Natural killer cell (primary cell): ENCODE data around the gene COL19A1. TPM values are rescaled to one million over a fixed set of nuclear protein-coding genes. Genes with fewer than 3 reads are reported as not detected.

Experiments
- ATAC-seq, 3 donors: fragments of 150-1000 bp in 2 of 3; fragments of 200-7000 bp in 1 of 3; cut with Tn5 transposase; 1 replicate in 1 of 3; 2 replicates in 2 of 3; pipeline ENCODE4 v1.10.0; 2021; ENCODE audit warnings: mild to moderate bottlenecking in 2 of 3, moderate library complexity in 2 of 3
- DNase-seq, 2 donors: peaks; one replicate each; pipeline versions ENCODE4 v3.0.0 to v3.0.0-alpha.2; 2013 to 2021; ENCODE audit warnings: mixed read lengths in 1 of 2
- H3K27ac ChIP-seq: one replicate; pipeline ENCODE4 v1.5.1; 2013; ENCODE audit warnings: mild to moderate bottlenecking, low read length
- H3K27me3 ChIP-seq: one replicate; pipeline ENCODE4 v1.6.1; 2013; ENCODE audit warnings: low read length; ENCODE audit not compliant: control insufficient read depth, insufficient read depth
- H3K36me3 ChIP-seq: one replicate; pipeline ENCODE4 v1.6.1; 2013; ENCODE audit warnings: low read length; ENCODE audit not compliant: control insufficient read depth, insufficient read depth
- H3K4me1 ChIP-seq: one replicate; pipeline ENCODE4 v1.6.1; 2013; ENCODE audit warnings: low read length; ENCODE audit not compliant: control insufficient read depth, insufficient read depth
- H3K4me3 ChIP-seq: one replicate; pipeline ENCODE4 v1.5.1; 2013; ENCODE audit warnings: low read length
- H3K9me3 ChIP-seq: one replicate; pipeline ENCODE4 v1.6.1; 2013; ENCODE audit warnings: low read length; ENCODE audit not compliant: control insufficient read depth, insufficient read depth
- H3K27ac Mint-ChIP-seq, 2 donors: one replicate each; pipeline ENCODE4 v1.8.0; 2022; ENCODE audit warnings: mild to moderate bottlenecking in 2 of 2, mixed read lengths in 2 of 2, moderate library complexity in 1 of 2
- H3K27me3 Mint-ChIP-seq, 2 donors: one replicate each; pipeline ENCODE4 v1.8.0; 2022; ENCODE audit warnings: low read depth in 2 of 2, mixed read lengths in 2 of 2
- H3K36me3 Mint-ChIP-seq: one replicate; pipeline ENCODE4 v1.8.0; 2022; ENCODE audit warnings: mixed read lengths
- H3K4me1 Mint-ChIP-seq, 2 donors: one replicate each; pipeline ENCODE4 v1.8.0; 2022; ENCODE audit warnings: mixed read lengths in 2 of 2
- H3K4me3 Mint-ChIP-seq: one replicate; pipeline ENCODE4 v1.8.0; 2022; ENCODE audit warnings: mild to moderate bottlenecking, moderate library complexity, mixed read lengths
- H3K9me3 Mint-ChIP-seq, 2 donors: one replicate each; pipeline ENCODE4 v1.8.0; 2022; ENCODE audit warnings: mixed read lengths in 2 of 2
- WGBS: methylation state at CpG from one replicate; pipeline ENCODE4 v1.1.7; 2013; ENCODE audit warnings: missing lambda C conversion rate; ENCODE audit not compliant: insufficient coverage; 5-methylcytosine and 5-hydroxymethylcytosine counted together
- intact Hi-C: fragments of 100-400 bp; cut with micrococcal nuclease; formaldehyde crosslinking; loops from one replicate; pipeline ENCODE4 v1.14.2; 2022
- total RNA-seq, 4 donors: library from RNA; stranded (reverse); fragments of 120-200 nt in 1 of 4; gene quantifications; one replicate each; pipeline versions ENCODE4 v1.2.3 to v1.2.4, GENCODE V29; 2013 to 2022
- TF ChIP-seq, protein P1 (sequence below): fragments of 200-600 bp; IDR thresholded peaks from one replicate; pipeline ENCODE4 v1.8.0; 2022; ENCODE audit warnings: antibody characterized with exemption

Gene COL19A1
- total RNA-seq, 3 donors from 2014 or later (not counting 1 experiment from before 2014, with no cell fraction given), result 0.07 to 0.33 (median 0.18) TPM

DNA sequence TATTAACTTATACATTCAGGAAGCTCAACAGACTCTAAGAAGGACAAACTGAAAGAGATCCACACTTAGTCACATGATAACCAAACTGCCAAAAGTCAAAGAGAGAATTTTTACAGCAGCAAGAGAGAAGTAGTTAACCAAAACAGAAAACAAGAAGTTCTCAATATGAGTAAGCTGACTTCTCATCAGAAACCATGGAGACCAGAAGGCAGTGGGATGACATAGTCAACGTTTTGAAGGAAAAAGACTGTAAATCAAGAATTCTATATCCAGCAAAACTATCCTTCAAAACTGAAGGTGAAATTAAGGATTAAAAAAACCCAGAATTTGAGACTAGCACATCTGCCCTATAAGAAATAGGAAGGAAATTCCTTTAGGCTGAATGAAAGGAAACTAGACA, 60.4 kb downstream of the COL19A1 start:
- no peaks in the 10 kb centered on the region for H3K36me3 ChIP-seq
- intact Hi-C loops, result no loop called here
- peaks cover 8 to 14% of the 10 kb centered on the region in 2 donors for H3K9me3 Mint-ChIP-seq
- no peak overlapping the region for H3K4me3 ChIP-seq
- no peaks in the 10 kb centered on the region for H3K9me3 ChIP-seq
- DNase-seq, result no peak
- TF ChIP-seq, protein P1, sequence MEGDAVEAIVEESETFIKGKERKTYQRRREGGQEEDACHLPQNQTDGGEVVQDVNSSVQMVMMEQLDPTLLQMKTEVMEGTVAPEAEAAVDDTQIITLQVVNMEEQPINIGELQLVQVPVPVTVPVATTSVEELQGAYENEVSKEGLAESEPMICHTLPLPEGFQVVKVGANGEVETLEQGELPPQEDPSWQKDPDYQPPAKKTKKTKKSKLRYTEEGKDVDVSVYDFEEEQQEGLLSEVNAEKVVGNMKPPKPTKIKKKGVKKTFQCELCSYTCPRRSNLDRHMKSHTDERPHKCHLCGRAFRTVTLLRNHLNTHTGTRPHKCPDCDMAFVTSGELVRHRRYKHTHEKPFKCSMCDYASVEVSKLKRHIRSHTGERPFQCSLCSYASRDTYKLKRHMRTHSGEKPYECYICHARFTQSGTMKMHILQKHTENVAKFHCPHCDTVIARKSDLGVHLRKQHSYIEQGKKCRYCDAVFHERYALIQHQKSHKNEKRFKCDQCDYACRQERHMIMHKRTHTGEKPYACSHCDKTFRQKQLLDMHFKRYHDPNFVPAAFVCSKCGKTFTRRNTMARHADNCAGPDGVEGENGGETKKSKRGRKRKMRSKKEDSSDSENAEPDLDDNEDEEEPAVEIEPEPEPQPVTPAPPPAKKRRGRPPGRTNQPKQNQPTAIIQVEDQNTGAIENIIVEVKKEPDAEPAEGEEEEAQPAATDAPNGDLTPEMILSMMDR, result no peak
- no peaks in the 10 kb centered on the region for H3K4me1 ChIP-seq
- H3K27ac ChIP-seq, result no peak overlapping the region
- no CpG with 5 or more reads among the region's 1 CpG for WGBS
- H3K36me3 Mint-ChIP-seq, result peaks cover 7% of the 10 kb centered on the region
- no peak overlapping the region for H3K27ac Mint-ChIP-seq
- ATAC-seq, result no peak
- peaks cover 0 to 3% of the 10 kb centered on the region in 2 donors for H3K27me3 Mint-ChIP-seq
- no peaks in the 10 kb centered on the region for H3K27me3 ChIP-seq
- no peaks in the 10 kb centered on the region for H3K4me1 Mint-ChIP-seq
- no peak overlapping the region for H3K4me3 Mint-ChIP-seq

DNA sequence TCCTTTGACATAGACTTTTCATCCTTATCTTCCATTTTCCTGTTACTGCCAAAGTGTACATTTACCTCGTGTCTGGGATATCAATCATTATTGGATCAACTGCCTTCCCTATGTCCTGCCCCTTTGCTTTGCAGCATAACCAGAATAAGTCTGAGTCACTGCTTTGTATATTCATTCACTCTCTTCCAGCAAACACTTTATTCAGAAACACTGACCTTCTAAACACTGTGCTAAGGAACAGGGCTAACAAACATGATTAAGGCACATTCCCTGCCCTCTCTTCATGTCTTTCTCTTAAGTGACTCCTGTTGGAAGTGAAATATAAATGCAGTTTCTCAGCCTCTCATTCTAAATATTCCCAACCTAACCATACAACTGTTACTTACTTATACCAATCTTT, 66.9 kb downstream of the COL19A1 start:
- no peaks in the 10 kb centered on the region for H3K36me3 Mint-ChIP-seq
- H3K27me3 Mint-ChIP-seq, result peaks cover 0 to 6% of the 10 kb centered on the region in 2 donors
- Histone ChIP-seq H3K9me3 (no peaks in the 10 kb centered on the region), H3K36me3 (no peaks in the 10 kb centered on the region), H3K27me3 (no peaks in the 10 kb centered on the region), H3K4me1 (no peaks in the 10 kb centered on the region), H3K27ac (no peak overlapping the region), H3K4me3 (no peak overlapping the region)
- no peak overlapping the region for H3K27ac Mint-ChIP-seq
- H3K4me3 Mint-ChIP-seq, result no peak overlapping the region
- TF ChIP-seq, protein P1, result no peak
- peaks cover 2 to 7% of the 10 kb centered on the region in 2 donors for H3K9me3 Mint-ChIP-seq
- intact Hi-C loops, result no loop called here
- no peaks in the 10 kb centered on the region for H3K4me1 Mint-ChIP-seq
- no peak for ATAC-seq
- WGBS, result 39% methylated on average over 1 of the region's 1 CpG
- no peak for DNase-seq

DNA sequence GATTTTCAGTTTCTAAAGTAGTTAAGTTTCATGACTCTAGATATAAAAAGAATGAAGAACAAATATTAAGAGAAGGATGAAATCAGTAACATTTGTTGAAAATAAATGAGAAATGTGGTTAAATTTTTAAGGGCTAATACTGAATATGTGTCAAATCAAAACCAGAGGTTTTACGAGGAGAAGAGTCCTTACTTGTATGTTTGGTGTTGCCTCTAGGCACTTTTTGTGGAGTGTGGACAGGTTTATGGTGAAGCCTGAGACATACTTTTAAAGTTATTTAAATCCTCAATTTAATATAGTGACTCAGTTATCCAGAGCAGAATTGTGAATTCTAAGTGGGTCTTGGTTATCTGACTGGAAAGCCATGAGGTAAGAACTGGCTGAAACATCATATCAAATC, 68.7 kb downstream of the COL19A1 start:
- ATAC-seq, result no peak
- H3K27me3 Mint-ChIP-seq, result peaks cover 0 to 3% of the 10 kb centered on the region in 2 donors
- TF ChIP-seq, protein P1, result no peak
- H3K27me3 ChIP-seq, result no peaks in the 10 kb centered on the region
- no peaks in the 10 kb centered on the region for H3K36me3 Mint-ChIP-seq
- WGBS, result 83% methylated on average over 1 of the region's 1 CpG
- H3K27ac ChIP-seq, result no peak overlapping the region
- no peak overlapping the region for H3K4me3 ChIP-seq
- peaks cover 0 to 4% of the 10 kb centered on the region in 2 donors for H3K9me3 Mint-ChIP-seq
- H3K4me1 Mint-ChIP-seq, result no peaks in the 10 kb centered on the region
- H3K4me1 ChIP-seq, result no peaks in the 10 kb centered on the region
- H3K4me3 Mint-ChIP-seq, result no peak overlapping the region
- intact Hi-C loops, result no loop called here
- no peak overlapping the region for H3K27ac Mint-ChIP-seq
- no peaks in the 10 kb centered on the region for H3K36me3 ChIP-seq
- no peaks in the 10 kb centered on the region for H3K9me3 ChIP-seq
- DNase-seq, result no peak

DNA sequence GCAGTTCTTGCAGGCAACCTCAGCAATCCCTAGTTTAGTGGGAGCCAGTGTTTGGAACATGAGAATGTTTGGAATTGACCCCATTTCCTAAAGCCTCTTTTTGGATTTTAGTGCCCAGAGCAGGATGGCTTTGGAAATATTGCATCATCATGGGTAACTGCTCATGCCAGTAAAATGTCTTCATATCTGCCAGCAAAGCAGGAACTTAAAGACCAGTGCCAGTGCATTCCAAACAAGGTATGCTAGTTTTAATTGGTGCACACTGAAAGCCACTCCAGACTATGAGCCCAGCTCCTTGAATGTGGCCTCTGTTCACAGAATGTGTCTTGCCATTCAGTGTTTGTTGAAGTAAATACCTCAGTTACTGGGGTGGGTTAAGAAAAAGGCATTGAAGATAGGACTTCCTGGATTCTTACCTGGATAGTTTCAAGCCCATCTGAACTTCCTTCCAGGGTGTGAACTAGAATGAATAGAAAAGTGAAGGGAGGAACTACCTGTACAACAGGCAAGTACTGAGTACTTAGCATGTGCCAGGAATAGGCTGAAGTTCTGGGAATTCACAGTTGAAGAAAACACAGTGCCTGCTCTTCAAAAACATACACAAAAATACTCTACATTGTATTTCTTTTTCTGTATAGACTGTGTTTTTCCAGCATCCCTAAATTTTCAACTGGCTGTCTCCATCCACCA, 70.5 kb downstream of the COL19A1 start:
- Mint-ChIP-seq H3K4me3 (no peak overlapping the region), H3K27me3 (peaks cover 0 to 3% of the 10 kb centered on the region in 2 donors), H3K4me1 (no peaks in the 10 kb centered on the region), H3K27ac (no peak overlapping the region), H3K9me3 (peaks cover 0 to 4% of the 10 kb centered on the region in 2 donors), H3K36me3 (no peaks in the 10 kb centered on the region)
- Histone ChIP-seq H3K27me3 (no peaks in the 10 kb centered on the region), H3K4me3 (no peak overlapping the region), H3K9me3 (no peaks in the 10 kb centered on the region), H3K36me3 (no peaks in the 10 kb centered on the region), H3K27ac (no peak overlapping the region), H3K4me1 (no peaks in the 10 kb centered on the region)
- no peak for DNase-seq
- TF ChIP-seq, protein P1, result no peak
- intact Hi-C loops, result no loop called here
- ATAC-seq, result no peak
